Measurements from ENCODE around the gene SLITRK6. TPM values are rescaled to one million over a fixed set of nuclear protein-coding genes. Genes with fewer than 3 reads are reported as not detected.
A peak's percentile ranks its signal among the peaks of the same experiment; 100 is the strongest.

Gene SLITRK6
- total RNA-seq, 1 donor from 2014 or later: 0.93 TPM

- Histone ChIP-seq H3K27me3 (ENCODE audit: low read depth) (no peaks in the 10 kb centered on the region), H3K9me3 (replicated peaks) (peaks cover 3% of the 10 kb centered on the region)
- intact Hi-C loops (cut with micrococcal nuclease): loop anchor here (5.0 kb wide), 1 partner anchor 909 kb away; no protein-coding TSS in a partner anchor
These were observed 7.4 kb upstream of the SLITRK6 start for GRCh38 chr13:85806553-85807175.

GRCh38 chr13:85798556-85798955, 663 bp downstream of the SLITRK6 start:
- intact Hi-C loops (cut with micrococcal nuclease): no loop called here
- Histone ChIP-seq H3K27ac (replicated peaks) (no peak overlapping the region), H3K9me3 (replicated peaks) (no peaks in the 10 kb centered on the region), H3K27me3 (ENCODE audit: low read depth) (no peaks in the 10 kb centered on the region), H3K36me3 (no peaks in the 10 kb centered on the region), H3K4me3 (peak overlapping the region; percentile 13), H3K4me1 (no peaks in the 10 kb centered on the region)
- no peak for TF ChIP-seq CTCF (IDR thresholded peaks at IDR 0.05; ENCODE audit: borderline replicate concordance)
- no peak for DNase-seq

More at GRCh38 chr13:85806553-85807175, 7.4 kb upstream of the SLITRK6 start:
- Histone ChIP-seq H3K4me1 (no peaks in the 10 kb centered on the region), H3K27ac (replicated peaks) (no peak overlapping the region), H3K36me3 (no peaks in the 10 kb centered on the region), H3K4me3 (no peak overlapping the region)
- no peak for DNase-seq
- peak; percentile 67 for TF ChIP-seq CTCF (IDR thresholded peaks at IDR 0.05; ENCODE audit: borderline replicate concordance)

GRCh38 chr13:85797311-85797710, 1.9 kb downstream of the SLITRK6 start:
- no peaks in the 10 kb centered on the region for H3K27me3 ChIP-seq (ENCODE audit: low read depth)
- H3K4me1 ChIP-seq: no peaks in the 10 kb centered on the region
- intact Hi-C loops (cut with micrococcal nuclease): no loop called here
- no peak for DNase-seq
- peak overlapping the region; percentile 18 for H3K4me3 ChIP-seq
- TF ChIP-seq CTCF (IDR thresholded peaks at IDR 0.05; ENCODE audit: borderline replicate concordance): no peak
- H3K9me3 ChIP-seq (replicated peaks): no peaks in the 10 kb centered on the region
- H3K36me3 ChIP-seq: no peaks in the 10 kb centered on the region
- H3K27ac ChIP-seq (replicated peaks): no peak overlapping the region

- no peak for DNase-seq
- TF ChIP-seq CTCF (IDR thresholded peaks at IDR 0.05; ENCODE audit: borderline replicate concordance): no peak
- Histone ChIP-seq H3K27me3 (ENCODE audit: low read depth) (no peaks in the 10 kb centered on the region), H3K4me3 (no peak overlapping the region), H3K9me3 (replicated peaks) (no peaks in the 10 kb centered on the region), H3K36me3 (no peaks in the 10 kb centered on the region), H3K4me1 (no peaks in the 10 kb centered on the region), H3K27ac (replicated peaks) (no peak overlapping the region)
- intact Hi-C loops (cut with micrococcal nuclease): no loop called here
These were observed 14.0 kb downstream of the SLITRK6 start for GRCh38 chr13:85785205-85785604.

GRCh38 chr13:85772367-85772766, 26.9 kb downstream of the SLITRK6 start:
- Histone ChIP-seq H3K9me3 (replicated peaks) (peaks cover 6% of the 10 kb centered on the region), H3K27me3 (ENCODE audit: low read depth) (no peaks in the 10 kb centered on the region), H3K4me1 (no peaks in the 10 kb centered on the region), H3K4me3 (no peak overlapping the region), H3K36me3 (no peaks in the 10 kb centered on the region), H3K27ac (replicated peaks) (no peak overlapping the region)
- DNase-seq: no peak
- intact Hi-C loops (cut with micrococcal nuclease): no loop called here
- no peak for TF ChIP-seq CTCF (IDR thresholded peaks at IDR 0.05; ENCODE audit: borderline replicate concordance)

Data from left ventricle myocardium inferior (tissue), 1 donor.